Cardiac muscle cell (in vitro differentiated cells and primary cell): Measurements from ENCODE around the gene LRP2. TPM values are rescaled to one million over a fixed set of nuclear protein-coding genes. Genes with fewer than 3 reads are reported as not detected.

Experiments
- DNase-seq, 2 donors: peaks; one replicate each; pipeline versions ENCODE4 v3.0.0 to v3.0.0-alpha.2; 2010 to 2017; ENCODE audit warnings: low read depth in 1 of 2, low spot score in 1 of 2
- H3K27ac ChIP-seq: fragments of 200-600 bp; sonication (generic); 2 replicates; pipeline ENCODE4 v1.5.1; 2016
- H3K27me3 ChIP-seq: fragments of 200-600 bp; sonication (generic); 2 replicates; pipeline ENCODE4 v1.6.0; 2016; ENCODE audit warnings: control low read depth
- H3K36me3 ChIP-seq: fragments of 200-600 bp; sonication (generic); 2 replicates; pipeline ENCODE4 v1.5.1; 2016; ENCODE audit warnings: control low read depth
- H3K4me1 ChIP-seq: fragments of 200-600 bp; sonication (generic); 2 replicates; pipeline ENCODE4 v1.8.1; 2017; ENCODE audit warnings: low read depth, mild to moderate bottlenecking, mixed run types
- H3K4me3 ChIP-seq: fragments of 200-600 bp; sonication (generic); 2 replicates; pipeline ENCODE4 v1.5.1; 2016; ENCODE audit warnings: mild to moderate bottlenecking
- H3K9me3 ChIP-seq: fragments of 200-600 bp; sonication (generic); 2 replicates; pipeline ENCODE4 v1.5.1; 2017; ENCODE audit warnings: low read depth, mild to moderate bottlenecking, control low read depth
- CTCF ChIP-seq: IDR thresholded peaks from 2 replicates; pipeline ENCODE4 v1.5.1; 2012; ENCODE audit warnings: low read depth, mild to moderate bottlenecking, low read length
- polyA plus RNA-seq: library from polyadenylated mRNA; unstranded; fragments of >200 nt; fragmentation: Nextera tagmentation; extraction: Ambion mirVana; gene quantifications from 2 replicates; pipeline ENCODE4 v1.2.1, GENCODE V29; 2016
- total RNA-seq: library from RNA; depleted of rRNA; stranded (reverse); fragments of >200 nt; gene quantifications from 2 replicates; pipeline ENCODE4 v1.2.3, GENCODE V29; 2016

The LRP2 gene
- total and polyA plus RNA-seq, 2 experiments from 2014 or later = 1.5 to 1.7 TPM

DNA sequence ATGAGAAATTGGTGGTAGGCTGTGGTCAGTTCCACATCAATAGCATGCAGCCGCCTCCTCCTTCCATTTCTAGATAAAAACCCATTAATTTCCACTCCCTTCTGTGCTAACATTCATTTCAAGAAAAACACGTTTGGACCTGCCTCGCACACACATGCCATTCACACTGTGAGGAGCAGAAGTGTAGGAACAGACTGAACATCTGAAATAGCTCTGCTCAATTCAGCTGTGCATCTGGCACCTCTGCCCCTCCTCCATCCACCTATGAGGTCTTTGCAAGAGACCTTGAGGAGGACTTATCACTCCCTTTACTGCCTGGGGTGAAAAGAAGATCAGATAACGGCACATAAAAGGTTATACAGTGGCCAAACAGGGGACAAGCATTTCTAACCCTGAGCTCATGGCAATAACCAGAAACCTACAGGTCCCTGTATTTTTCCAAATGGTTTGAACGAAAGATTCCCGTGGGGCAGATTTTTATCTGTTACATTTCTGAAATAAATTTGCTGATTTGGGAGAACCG is 30.8 kb upstream of the LRP2 start:
- Histone ChIP-seq H3K4me1 (no peaks in the 10 kb centered on the region), H3K9me3 (no peaks in the 10 kb centered on the region), H3K4me3 (no peak overlapping the region), H3K27ac (no peak overlapping the region), H3K36me3 (no peaks in the 10 kb centered on the region), H3K27me3 (no peaks in the 10 kb centered on the region)
- no peak for DNase-seq
- no peak for TF ChIP-seq CTCF

GRCh38 chr2:169391236-169391635 is 28.9 kb upstream of the LRP2 start:
- no peaks in the 10 kb centered on the region for H3K36me3 ChIP-seq
- no peaks in the 10 kb centered on the region for H3K9me3 ChIP-seq
- no peak overlapping the region for H3K27ac ChIP-seq
- no peak for DNase-seq
- no peak overlapping the region for H3K4me3 ChIP-seq
- no peak for TF ChIP-seq CTCF
- H3K4me1 ChIP-seq = no peaks in the 10 kb centered on the region
- no peaks in the 10 kb centered on the region for H3K27me3 ChIP-seq

GRCh38 chr2:169388161-169388560 is 25.8 kb upstream of the LRP2 start:
- TF ChIP-seq CTCF = no peak
- Histone ChIP-seq H3K4me1 (no peaks in the 10 kb centered on the region), H3K36me3 (no peaks in the 10 kb centered on the region), H3K27ac (no peak overlapping the region), H3K4me3 (no peak overlapping the region), H3K27me3 (no peaks in the 10 kb centered on the region), H3K9me3 (no peaks in the 10 kb centered on the region)
- no peak for DNase-seq

- Histone ChIP-seq H3K27ac (no peak overlapping the region), H3K9me3 (no peaks in the 10 kb centered on the region), H3K36me3 (no peaks in the 10 kb centered on the region), H3K4me3 (no peak overlapping the region), H3K27me3 (no peaks in the 10 kb centered on the region), H3K4me1 (no peaks in the 10 kb centered on the region)
- no peak for TF ChIP-seq CTCF
- no peak for DNase-seq
Observed at GRCh38 chr2:169386722-169387121, 24.4 kb upstream of the LRP2 start.

GRCh38 chr2:169384816-169385215 is 22.5 kb upstream of the LRP2 start:
- H3K4me3 ChIP-seq = no peak overlapping the region
- H3K27me3 ChIP-seq = no peaks in the 10 kb centered on the region
- no peak for TF ChIP-seq CTCF
- H3K9me3 ChIP-seq = no peaks in the 10 kb centered on the region
- no peaks in the 10 kb centered on the region for H3K36me3 ChIP-seq
- H3K27ac ChIP-seq = no peak overlapping the region
- no peaks in the 10 kb centered on the region for H3K4me1 ChIP-seq
- DNase-seq = no peak

DNA sequence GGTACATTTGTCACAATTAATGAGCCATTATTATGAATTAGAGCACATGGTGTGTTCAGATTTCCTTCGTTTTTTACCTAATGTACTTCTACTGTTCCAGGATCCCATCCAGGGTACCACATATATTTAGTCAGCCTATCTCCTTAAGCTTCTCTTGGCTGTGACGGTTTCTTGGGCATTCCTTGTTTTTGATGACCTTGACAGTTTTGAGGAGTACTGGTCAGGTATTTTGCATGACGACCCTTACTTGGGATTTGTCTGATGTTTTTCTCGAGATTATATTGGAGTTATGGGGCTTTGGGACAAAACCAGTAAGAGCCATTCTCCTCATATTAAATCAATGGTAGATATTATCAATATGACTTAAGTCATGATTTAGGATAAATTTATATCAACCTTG is 10.2 kb upstream of the LRP2 start:
- Histone ChIP-seq H3K27ac (no peak overlapping the region), H3K4me1 (no peaks in the 10 kb centered on the region), H3K36me3 (no peaks in the 10 kb centered on the region), H3K4me3 (no peak overlapping the region), H3K9me3 (no peaks in the 10 kb centered on the region), H3K27me3 (no peaks in the 10 kb centered on the region)
- no peak for DNase-seq
- no peak for TF ChIP-seq CTCF
